ENCODE measurements around the gene PKN1. TPM values are rescaled to one million over a fixed set of nuclear protein-coding genes. Genes with fewer than 3 reads are reported as not detected.

Gene PKN1
- total RNA-seq, 3 donors from 2014 or later (not counting 1 experiment from before 2014, with no cell fraction given), result 323 to 351 (median 350) TPM

- DNase-seq (peak; percentile 21 to 39), ATAC-seq (no peak)
- TF ChIP-seq CTCF (IDR thresholded peaks at IDR 0.05), result no peak
- no peaks in the 10 kb centered on the region for H3K36me3 Mint-ChIP-seq
- H3K36me3 ChIP-seq (ENCODE audit: control insufficient read depth, insufficient read depth, low read length), result peaks cover 95% of the 10 kb centered on the region
- intact Hi-C loops (cut with micrococcal nuclease), result loop anchor here (1.0 to 2.0 kb wide), 4 partner anchors 38 to 526 kb away; partner anchors contain the start of gene ASF1B
- H3K9me3 Mint-ChIP-seq, result no peaks in the 10 kb centered on the region
- 92% methylated on average over 27 of the region's 27 CpGs for WGBS (ENCODE audit: insufficient coverage)
- peak overlapping the region; percentile 82 for H3K4me3 Mint-ChIP-seq
- H3K4me1 ChIP-seq (ENCODE audit: control insufficient read depth, insufficient read depth, low read length), result peaks cover 63% of the 10 kb centered on the region
- no peaks in the 10 kb centered on the region for H3K9me3 ChIP-seq (ENCODE audit: control insufficient read depth, insufficient read depth, low read length)
- H3K27me3 ChIP-seq (ENCODE audit: control insufficient read depth, insufficient read depth, low read length), result no peaks in the 10 kb centered on the region
- H3K4me1 Mint-ChIP-seq, result peaks cover 43 to 68% of the 10 kb centered on the region in 2 donors
- no peaks in the 10 kb centered on the region for H3K27me3 Mint-ChIP-seq (ENCODE audit: low read depth in 2 of 2)
- no peak overlapping the region for H3K4me3 ChIP-seq (ENCODE audit: low read length)
- peak overlapping the region; percentile 63 for H3K27ac ChIP-seq (ENCODE audit: low read length)
- H3K27ac Mint-ChIP-seq, result peak overlapping the region; percentile 92
Observed at GRCh38 chr19:14406645-14407401, 26.3 kb upstream of the PKN1 start.

- Histone ChIP-seq H3K27me3 (ENCODE audit: control insufficient read depth, insufficient read depth, low read length) (no peaks in the 10 kb centered on the region), H3K4me1 (ENCODE audit: control insufficient read depth, insufficient read depth, low read length) (peaks cover 73% of the 10 kb centered on the region), H3K9me3 (ENCODE audit: control insufficient read depth, insufficient read depth, low read length) (no peaks in the 10 kb centered on the region), H3K36me3 (ENCODE audit: control insufficient read depth, insufficient read depth, low read length) (peaks cover 97% of the 10 kb centered on the region), H3K27ac (ENCODE audit: low read length) (peak overlapping the region; percentile 8), H3K4me3 (ENCODE audit: low read length) (no peak overlapping the region)
- intact Hi-C loops (cut with micrococcal nuclease), result loop anchor here (2.0 kb wide), 3 partner anchors 39 to 527 kb away; partner anchors contain the start of gene ASF1B
- Mint-ChIP-seq H3K27me3 (ENCODE audit: low read depth in 2 of 2) (no peaks in the 10 kb centered on the region), H3K27ac (peak overlapping the region; percentile 92), H3K4me1 (peaks cover 43 to 66% of the 10 kb centered on the region in 2 donors), H3K36me3 (no peaks in the 10 kb centered on the region), H3K9me3 (no peaks in the 10 kb centered on the region), H3K4me3 (peak overlapping the region; percentile 79)
- TF ChIP-seq CTCF (IDR thresholded peaks at IDR 0.05), result no peak
- 76% methylated on average over 20 of the region's 20 CpGs for WGBS (ENCODE audit: insufficient coverage)
- ATAC-seq, result no peak
- DNase-seq, result peak; percentile 43 to 49
Observed at GRCh38 chr19:14407605-14408484, 25.3 kb upstream of the PKN1 start.

DNA sequence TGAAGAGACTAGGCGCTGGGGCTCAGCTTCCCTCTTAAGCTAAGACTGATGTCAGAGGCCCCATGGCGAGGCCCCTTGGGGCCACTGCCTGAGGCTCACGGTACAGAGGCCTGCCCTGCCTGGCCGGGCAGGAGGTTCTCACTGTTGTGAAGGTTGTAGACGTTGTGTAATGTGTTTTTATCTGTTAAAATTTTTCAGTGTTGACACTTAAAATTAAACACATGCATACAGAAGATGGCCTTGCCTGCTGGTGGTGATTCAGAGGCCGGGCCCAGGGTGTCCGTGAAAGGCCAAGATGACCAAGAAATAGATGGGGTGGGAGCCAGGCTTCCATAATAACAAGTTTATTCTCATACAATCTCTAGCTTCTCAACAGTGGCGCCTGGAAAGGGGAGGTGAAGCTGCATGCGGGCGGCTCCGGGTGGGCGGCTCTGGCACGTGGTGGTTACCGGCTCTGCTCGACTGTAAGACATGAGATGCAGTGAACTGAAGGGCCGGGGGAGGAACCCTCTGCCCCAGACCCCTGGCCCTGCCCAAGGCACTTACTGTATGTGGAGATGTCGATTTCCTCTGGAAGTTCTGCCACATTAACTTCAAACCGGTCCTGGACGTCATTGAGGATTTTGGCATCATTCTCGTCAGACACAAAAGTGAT is 24.5 kb upstream of the PKN1 start:
- peak overlapping the region; percentile 92 for H3K27ac Mint-ChIP-seq
- Histone ChIP-seq H3K4me3 (ENCODE audit: low read length) (no peak overlapping the region), H3K4me1 (ENCODE audit: control insufficient read depth, insufficient read depth, low read length) (peaks cover 81% of the 10 kb centered on the region), H3K36me3 (ENCODE audit: control insufficient read depth, insufficient read depth, low read length) (peaks cover 97% of the 10 kb centered on the region), H3K27ac (ENCODE audit: low read length) (peak overlapping the region; percentile 8), H3K27me3 (ENCODE audit: control insufficient read depth, insufficient read depth, low read length) (no peaks in the 10 kb centered on the region), H3K9me3 (ENCODE audit: control insufficient read depth, insufficient read depth, low read length) (no peaks in the 10 kb centered on the region)
- intact Hi-C loops (cut with micrococcal nuclease), result no loop called here
- ATAC-seq (no peak), DNase-seq (peak; percentile 41 to 55)
- 75% methylated on average over 18 of the region's 20 CpGs for WGBS (ENCODE audit: insufficient coverage)
- H3K4me1 Mint-ChIP-seq, result peaks cover 50 to 74% of the 10 kb centered on the region in 2 donors
- TF ChIP-seq CTCF (IDR thresholded peaks at IDR 0.05), result no peak
- H3K4me3 Mint-ChIP-seq, result peak overlapping the region; percentile 79
- no peaks in the 10 kb centered on the region for H3K36me3 Mint-ChIP-seq
- no peaks in the 10 kb centered on the region for H3K27me3 Mint-ChIP-seq (ENCODE audit: low read depth in 2 of 2)
- no peaks in the 10 kb centered on the region for H3K9me3 Mint-ChIP-seq
